ENCODE data around the gene HIGD1C. TPM values are rescaled to one million over a fixed set of nuclear protein-coding genes. Genes with fewer than 3 reads are reported as not detected.

Gene HIGD1C
- total RNA-seq, 4 donors from 2014 or later, result not detected

DNA sequence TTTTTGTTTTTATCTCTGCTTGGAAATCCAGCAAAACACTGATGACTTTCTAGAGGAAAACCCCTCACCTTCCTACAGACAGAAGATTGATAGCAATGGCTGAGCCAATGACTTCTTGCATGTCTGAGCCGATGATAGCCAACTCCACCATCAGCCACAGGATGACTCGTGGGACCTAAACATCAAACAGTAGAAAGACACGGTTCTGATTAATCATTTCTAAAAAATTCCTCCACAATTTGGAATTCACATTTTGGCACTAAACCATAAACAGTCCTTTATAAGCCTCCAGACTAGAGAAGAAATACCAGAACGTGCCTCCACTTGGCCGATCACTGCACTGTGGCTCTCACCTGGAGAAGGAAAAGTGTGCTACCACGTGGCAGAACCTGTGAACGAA, 47.9 kb downstream of the HIGD1C start:
- in situ Hi-C loops (cut with MboI; ENCODE audit: low pct_ligation_motif_present in 1 of 4, low pct_unique_long_range_greater_than_20kb in 1 of 4, low sequenced_read_pairs in 3 of 4), result no loop called here
- H3K36me3 ChIP-seq, result peaks cover 0 to 40% (median 8%) of the 10 kb centered on the region in 4 donors
- no peak for DNase-seq
- no peaks in the 10 kb centered on the region for H3K27me3 ChIP-seq
- no peaks in the 10 kb centered on the region for H3K4me1 ChIP-seq
- H3K27ac ChIP-seq, result no peak overlapping the region
- WGBS, 2 donors (ENCODE audit: low coverage in 1 of 2), result 86 to 91% methylated on average over 5 to 7 of the region's 7 CpGs
- TF ChIP-seq, protein P1, sequence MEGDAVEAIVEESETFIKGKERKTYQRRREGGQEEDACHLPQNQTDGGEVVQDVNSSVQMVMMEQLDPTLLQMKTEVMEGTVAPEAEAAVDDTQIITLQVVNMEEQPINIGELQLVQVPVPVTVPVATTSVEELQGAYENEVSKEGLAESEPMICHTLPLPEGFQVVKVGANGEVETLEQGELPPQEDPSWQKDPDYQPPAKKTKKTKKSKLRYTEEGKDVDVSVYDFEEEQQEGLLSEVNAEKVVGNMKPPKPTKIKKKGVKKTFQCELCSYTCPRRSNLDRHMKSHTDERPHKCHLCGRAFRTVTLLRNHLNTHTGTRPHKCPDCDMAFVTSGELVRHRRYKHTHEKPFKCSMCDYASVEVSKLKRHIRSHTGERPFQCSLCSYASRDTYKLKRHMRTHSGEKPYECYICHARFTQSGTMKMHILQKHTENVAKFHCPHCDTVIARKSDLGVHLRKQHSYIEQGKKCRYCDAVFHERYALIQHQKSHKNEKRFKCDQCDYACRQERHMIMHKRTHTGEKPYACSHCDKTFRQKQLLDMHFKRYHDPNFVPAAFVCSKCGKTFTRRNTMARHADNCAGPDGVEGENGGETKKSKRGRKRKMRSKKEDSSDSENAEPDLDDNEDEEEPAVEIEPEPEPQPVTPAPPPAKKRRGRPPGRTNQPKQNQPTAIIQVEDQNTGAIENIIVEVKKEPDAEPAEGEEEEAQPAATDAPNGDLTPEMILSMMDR (IDR thresholded peaks at IDR 0.05), result no peak
- no peaks in the 10 kb centered on the region for H3K9me3 ChIP-seq
- H3K4me3 ChIP-seq, result no peak overlapping the region
- intact Hi-C loops (cut with DNase I; ENCODE audit: low total_unique reads), result no loop called here

DNA sequence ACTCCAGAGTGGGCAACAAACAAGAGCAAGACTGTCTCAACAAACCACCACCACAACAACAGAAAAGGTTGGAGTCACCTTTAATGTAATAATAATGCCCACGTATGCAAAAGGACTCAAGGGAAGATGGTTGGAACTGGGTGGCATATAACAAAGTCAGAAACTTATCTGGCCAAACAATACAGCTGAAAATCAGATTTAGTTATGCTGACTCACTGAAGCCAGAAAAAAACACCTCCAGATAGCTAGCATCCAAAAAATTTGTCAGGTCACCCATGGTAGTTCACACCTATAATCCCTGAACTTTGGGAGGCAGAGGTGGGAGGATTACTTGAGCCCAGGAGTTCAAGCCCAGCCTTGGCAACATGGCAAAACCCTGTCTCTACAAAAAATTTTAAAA, 49.5 kb downstream of the HIGD1C start:
- Histone ChIP-seq H3K36me3 (peaks cover 0 to 26% (median 2%) of the 10 kb centered on the region in 4 donors), H3K27me3 (no peaks in the 10 kb centered on the region), H3K4me1 (peaks cover 0 to 3% (median 0%) of the 10 kb centered on the region in 4 donors), H3K27ac (no peak overlapping the region), H3K9me3 (no peaks in the 10 kb centered on the region), H3K4me3 (no peak overlapping the region)
- 86% methylated on average over 1 of the region's 1 CpG; no CpG with 5 or more reads in 1 of the 2 donors for WGBS, 2 donors (ENCODE audit: low coverage in 1 of 2)
- in situ Hi-C loops (cut with MboI; ENCODE audit: low pct_ligation_motif_present in 1 of 4, low pct_unique_long_range_greater_than_20kb in 1 of 4, low sequenced_read_pairs in 3 of 4) (no loop called here), intact Hi-C loops (cut with DNase I; ENCODE audit: low total_unique reads) (no loop called here)
- no peak for DNase-seq
- no peak for TF ChIP-seq POLR2A (IDR thresholded peaks at IDR 0.05)
- TF ChIP-seq POLR2AphosphoS5 (IDR thresholded peaks at IDR 0.05), result no peak
- TF ChIP-seq EP300 (IDR thresholded peaks at IDR 0.05; ENCODE audit: low read depth), result no peak
- TF ChIP-seq, protein P1 (IDR thresholded peaks at IDR 0.05), result no peak

DNA sequence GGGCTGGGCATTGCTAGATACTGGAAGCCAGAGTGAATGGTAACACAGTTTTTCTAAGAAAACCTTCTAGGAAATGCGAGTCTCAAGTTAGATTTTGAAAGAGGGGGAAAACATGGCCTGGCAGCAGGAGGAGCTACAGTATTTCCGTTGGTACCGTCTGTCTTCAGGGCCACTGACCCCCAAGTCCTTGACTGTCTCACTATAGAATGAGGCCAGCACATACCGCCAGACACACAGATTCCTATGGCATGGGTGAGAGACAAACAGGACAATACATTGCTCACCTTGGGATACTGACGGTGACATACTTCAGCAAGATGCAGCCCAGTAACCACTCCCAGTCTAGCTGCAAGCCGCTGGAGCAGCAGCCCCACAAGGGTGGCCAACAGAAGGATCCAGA, 52.2 kb downstream of the HIGD1C start:
- peaks cover 0 to 20% (median 2%) of the 10 kb centered on the region in 4 donors for H3K36me3 ChIP-seq
- H3K4me3 ChIP-seq, result no peak overlapping the region
- H3K9me3 ChIP-seq, result no peaks in the 10 kb centered on the region
- intact Hi-C loops (cut with DNase I; ENCODE audit: low total_unique reads) (no loop called here), in situ Hi-C loops (cut with MboI; ENCODE audit: low pct_ligation_motif_present in 1 of 4, low pct_unique_long_range_greater_than_20kb in 1 of 4, low sequenced_read_pairs in 3 of 4) (no loop called here)
- TF ChIP-seq, protein P1 (IDR thresholded peaks at IDR 0.05), result no peak
- no peak for TF ChIP-seq EP300 (IDR thresholded peaks at IDR 0.05; ENCODE audit: low read depth)
- TF ChIP-seq POLR2AphosphoS5 (IDR thresholded peaks at IDR 0.05), result no peak
- TF ChIP-seq POLR2A (IDR thresholded peaks at IDR 0.05), result no peak
- peaks cover 0 to 7% (median 2%) of the 10 kb centered on the region in 4 donors for H3K4me1 ChIP-seq
- DNase-seq, result no peak
- no peaks in the 10 kb centered on the region for H3K27me3 ChIP-seq
- WGBS, 2 donors (ENCODE audit: low coverage in 1 of 2), result 70 to 80% methylated on average over 2 to 6 of the region's 6 CpGs
- no peak overlapping the region for H3K27ac ChIP-seq

DNA sequence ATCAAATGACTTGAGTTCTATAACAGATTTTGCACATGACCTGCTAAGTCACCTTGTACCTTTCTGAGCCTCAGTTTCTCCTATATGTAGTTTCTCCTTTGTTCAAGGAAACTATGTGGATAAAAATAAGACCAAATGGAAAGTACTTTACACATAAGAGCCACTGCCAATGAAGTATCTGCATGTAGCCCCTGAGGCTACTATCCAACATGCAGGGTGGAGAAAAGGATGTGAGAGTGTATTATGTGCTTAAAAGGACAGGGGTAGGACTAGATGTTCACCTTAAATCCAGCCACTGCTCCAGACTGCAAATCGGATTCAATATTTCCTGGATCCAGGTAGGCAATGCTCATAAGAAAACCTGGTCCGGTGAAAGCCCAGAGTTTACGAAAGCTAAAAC, 52.7 kb downstream of the HIGD1C start:
- H3K36me3 ChIP-seq, result peaks cover 0 to 20% (median 2%) of the 10 kb centered on the region in 4 donors
- TF ChIP-seq, protein P1 (IDR thresholded peaks at IDR 0.05), result no peak
- in situ Hi-C loops (cut with MboI; ENCODE audit: low pct_ligation_motif_present in 1 of 4, low pct_unique_long_range_greater_than_20kb in 1 of 4, low sequenced_read_pairs in 3 of 4), result no loop called here
- no peak for DNase-seq
- H3K27ac ChIP-seq, result no peak overlapping the region
- H3K4me1 ChIP-seq, result peaks cover 0 to 9% (median 2%) of the 10 kb centered on the region in 4 donors
- intact Hi-C loops (cut with DNase I; ENCODE audit: low total_unique reads), result no loop called here
- no peaks in the 10 kb centered on the region for H3K9me3 ChIP-seq
- no peak overlapping the region for H3K4me3 ChIP-seq
- 95% methylated on average over 3 of the region's 3 CpGs; no CpG with 5 or more reads in 1 of the 2 donors for WGBS, 2 donors (ENCODE audit: low coverage in 1 of 2)
- H3K27me3 ChIP-seq, result no peaks in the 10 kb centered on the region

Measured in transverse colon (tissue), 4 donors.